ENCODE measurements around the gene DTD2.

DNA sequence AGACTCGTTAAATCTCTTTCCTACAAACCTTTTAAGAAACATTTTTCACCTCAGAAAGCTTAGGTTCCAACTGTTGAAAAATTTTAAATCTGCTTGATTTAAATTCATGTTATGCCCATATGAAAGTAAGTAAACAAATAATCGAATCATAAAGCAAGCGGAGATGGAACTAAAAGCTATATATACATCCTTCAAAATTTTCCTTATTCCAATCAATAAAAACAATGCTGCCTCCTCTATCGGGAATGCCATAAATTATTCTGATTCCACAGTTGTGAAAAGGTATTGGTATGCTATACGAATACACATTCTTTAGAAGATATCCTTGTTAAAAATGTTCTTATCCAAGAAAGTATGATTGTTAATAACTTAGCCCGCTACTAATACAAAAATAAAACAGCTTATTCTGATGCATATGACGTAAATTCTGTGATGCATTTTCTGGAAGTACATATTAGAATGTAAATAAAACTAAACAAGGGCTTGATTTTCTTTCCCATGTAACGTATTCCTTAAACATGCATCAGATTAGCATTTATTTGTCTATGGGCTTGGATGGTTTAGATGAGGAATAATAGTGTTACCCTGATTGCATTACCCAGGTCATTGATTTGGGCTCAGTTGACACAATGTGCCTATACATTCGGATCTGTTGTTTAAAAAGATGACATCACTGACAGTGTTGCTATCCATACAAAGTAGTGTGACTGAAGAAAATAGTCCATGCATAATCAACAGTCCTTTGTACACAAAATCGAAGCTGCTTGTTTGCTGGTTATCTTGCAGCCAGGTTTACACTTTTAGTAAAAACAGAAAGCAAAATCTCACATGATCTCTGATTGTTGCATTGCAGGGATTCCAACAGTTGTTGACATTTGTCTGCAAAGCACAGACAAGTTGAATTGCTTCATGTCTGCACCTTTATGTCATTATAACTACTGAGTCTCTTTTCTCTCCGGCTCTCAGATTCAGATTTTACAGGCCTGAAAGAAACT lies 656 bp upstream of the DTD2 start:
- TF ChIP-seq EZH2 (IDR thresholded peaks at IDR 0.05; ENCODE audit: borderline replicate concordance, insufficient read depth, low read depth, low read length, poor library complexity, severe bottlenecking) (no peak), CTCF (IDR thresholded peaks at IDR 0.05) (no peak)

All from B cell (primary cell).